ENCODE measurements around the gene PATJ.

PATJ gene

DNA sequence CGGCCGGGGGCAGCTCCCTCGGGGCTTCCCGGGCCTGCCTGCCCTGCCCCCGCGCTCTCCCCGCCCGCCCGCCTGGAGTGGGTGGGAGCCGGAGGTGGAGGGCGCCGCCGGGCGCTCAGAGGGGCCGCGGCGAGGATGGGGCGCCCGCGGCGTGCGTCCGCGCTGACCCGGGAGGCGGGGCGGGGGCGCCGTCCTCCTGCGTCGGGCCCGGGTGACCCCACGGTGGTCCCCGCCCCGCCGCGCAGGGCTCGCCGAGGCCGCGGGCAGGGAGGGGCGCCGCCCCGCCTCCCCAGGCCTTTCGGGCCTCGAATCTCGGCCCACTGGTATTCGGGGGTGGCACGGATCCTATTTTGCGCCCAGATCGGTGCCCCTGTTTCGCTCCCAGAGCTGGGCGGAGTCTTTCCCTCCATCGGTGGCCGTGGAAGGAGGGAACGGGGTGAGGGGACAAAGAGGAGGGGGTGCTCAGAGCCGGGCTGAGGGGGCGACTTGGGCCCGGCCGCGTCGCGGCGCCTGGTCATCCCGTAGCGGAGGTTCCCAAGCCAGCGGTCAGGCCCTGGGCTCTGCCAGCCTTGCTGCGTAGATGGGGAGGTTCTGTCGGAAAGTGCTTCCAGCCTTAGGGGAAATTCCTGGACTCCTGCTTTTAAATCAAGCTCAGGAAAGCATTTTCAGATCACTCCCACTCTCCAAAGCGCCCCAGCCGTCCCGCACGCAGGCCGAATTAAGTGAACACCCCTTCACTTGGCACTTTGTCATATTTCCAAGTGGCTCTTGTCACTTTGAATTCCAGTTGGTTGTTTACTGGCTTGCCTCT, 545 bp downstream of the PATJ start (continued):
- TF ChIP-seq ZNF433 (tag by site-specific recombination; IDR thresholded peaks at IDR 0.05; ENCODE audit: low read depth) = no peak
- no peak for TF ChIP-seq ZNF677 (tag by site-specific recombination; IDR thresholded peaks at IDR 0.05)
- TF ChIP-seq, protein P1, sequence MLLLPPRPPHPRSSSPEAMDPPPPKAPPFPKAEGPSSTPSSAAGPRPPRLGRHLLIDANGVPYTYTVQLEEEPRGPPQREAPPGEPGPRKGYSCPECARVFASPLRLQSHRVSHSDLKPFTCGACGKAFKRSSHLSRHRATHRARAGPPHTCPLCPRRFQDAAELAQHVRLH (tag by site-specific recombination; IDR thresholded peaks at IDR 0.05) = no peak
- peak; percentile 9; the same call in 1 of the 2 replicates for TF ChIP-seq ZXDB (tag by site-specific recombination; IDR thresholded peaks at IDR 0.05)
- TF ChIP-seq ZNF132 (tag by site-specific recombination; IDR thresholded peaks at IDR 0.05; ENCODE audit: borderline replicate concordance) = no peak
- no peak for TF ChIP-seq ZNF239 (tag by site-specific recombination; IDR thresholded peaks at IDR 0.05)
- no peak for TF ChIP-seq ZNF792 (tag by site-specific recombination; IDR thresholded peaks at IDR 0.05)
- TF ChIP-seq ZBTB8A (tag by site-specific recombination; IDR thresholded peaks at IDR 0.05) = peak; percentile 94
- no peak for TF ChIP-seq YY2 (tag by site-specific recombination; IDR thresholded peaks at IDR 0.05)
- no peak for TF ChIP-seq SALL2 (tag by site-specific recombination; IDR thresholded peaks at IDR 0.05; ENCODE audit: borderline replicate concordance)
- no peak for TF ChIP-seq ZNF133 (tag by site-specific recombination; IDR thresholded peaks at IDR 0.05)
- no peak for TF ChIP-seq RBAK (tag by site-specific recombination; IDR thresholded peaks at IDR 0.05)
- peak; percentile 42 for TF ChIP-seq ZFHX2 (tag by site-specific recombination; conservative IDR thresholded peaks at IDR 0.05)

DNA sequence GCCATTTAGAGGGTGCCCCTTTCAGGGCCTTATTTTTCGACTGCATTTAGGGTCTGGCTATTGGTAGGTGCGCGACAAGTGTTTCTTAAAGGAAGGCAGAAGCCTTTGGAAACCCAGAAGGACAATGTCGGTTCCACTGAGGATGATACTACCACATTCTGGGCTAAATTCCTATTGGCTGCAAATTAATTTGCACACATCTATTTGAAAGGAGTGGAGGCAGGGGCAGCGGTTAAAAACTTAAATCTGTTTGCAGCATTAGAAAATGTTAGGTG, 1.1 kb downstream of the PATJ start:
- H3K4me1 ChIP-seq (ENCODE audit: control insufficient read depth, insufficient read depth, low read length) = peaks cover 6% of the 10 kb centered on the region
- H3K36me3 ChIP-seq (ENCODE audit: control insufficient read depth in 2 of 2, insufficient read depth in 1 of 2, low read length in 2 of 2) = no peaks in the 10 kb centered on the region
- peak overlapping the region; percentile 92 for H3K27ac ChIP-seq (ENCODE audit: extremely low read depth, low read depth, low read length)
- ChIA-PET POLR2A (interaction anchor here (0.7 to 1.7 kb wide), 2 partner anchors 16 to 18 kb away, joined by 5 to 9 read pairs; partner anchors contain the start of gene TM2D1), CTCF (no interaction called here)
- TF ChIP-seq SCRT2 (tag by site-specific recombination; IDR thresholded peaks at IDR 0.05) (peak; percentile 81), ZNF335 (tag by site-specific recombination; conservative IDR thresholded peaks at IDR 0.05) (peak; percentile 91), HOXA7 (CRISPR knock-in tag; IDR thresholded peaks at IDR 0.05; ENCODE audit: borderline replicate concordance) (no peak), ZNF600 (tag by site-specific recombination; IDR thresholded peaks at IDR 0.05) (no peak), ZNF664 (tag by site-specific recombination; IDR thresholded peaks at IDR 0.05) (no peak), SCRT1 (tag by site-specific recombination; IDR thresholded peaks at IDR 0.05; ENCODE audit: borderline replicate concordance) (0 out of 2 replicates have a peak, but pooled peaks have one; percentile 18), ZEB2 (tag by site-specific recombination; IDR thresholded peaks at IDR 0.05) (no peak), BCL11B (tag by site-specific recombination; IDR thresholded peaks at IDR 0.05; ENCODE audit: low read depth) (no peak), ZNF747 (tag by site-specific recombination; IDR thresholded peaks at IDR 0.05) (no peak), ZNF394 (tag by site-specific recombination; IDR thresholded peaks at IDR 0.05; ENCODE audit: borderline replicate concordance) (no peak), ZNF274 (IDR thresholded peaks at IDR 0.05; ENCODE audit: low read length) (no peak), ZNF274 (tag by site-specific recombination; IDR thresholded peaks at IDR 0.05; ENCODE audit: borderline replicate concordance) (no peak)
- TF ChIP-seq, protein P2, sequence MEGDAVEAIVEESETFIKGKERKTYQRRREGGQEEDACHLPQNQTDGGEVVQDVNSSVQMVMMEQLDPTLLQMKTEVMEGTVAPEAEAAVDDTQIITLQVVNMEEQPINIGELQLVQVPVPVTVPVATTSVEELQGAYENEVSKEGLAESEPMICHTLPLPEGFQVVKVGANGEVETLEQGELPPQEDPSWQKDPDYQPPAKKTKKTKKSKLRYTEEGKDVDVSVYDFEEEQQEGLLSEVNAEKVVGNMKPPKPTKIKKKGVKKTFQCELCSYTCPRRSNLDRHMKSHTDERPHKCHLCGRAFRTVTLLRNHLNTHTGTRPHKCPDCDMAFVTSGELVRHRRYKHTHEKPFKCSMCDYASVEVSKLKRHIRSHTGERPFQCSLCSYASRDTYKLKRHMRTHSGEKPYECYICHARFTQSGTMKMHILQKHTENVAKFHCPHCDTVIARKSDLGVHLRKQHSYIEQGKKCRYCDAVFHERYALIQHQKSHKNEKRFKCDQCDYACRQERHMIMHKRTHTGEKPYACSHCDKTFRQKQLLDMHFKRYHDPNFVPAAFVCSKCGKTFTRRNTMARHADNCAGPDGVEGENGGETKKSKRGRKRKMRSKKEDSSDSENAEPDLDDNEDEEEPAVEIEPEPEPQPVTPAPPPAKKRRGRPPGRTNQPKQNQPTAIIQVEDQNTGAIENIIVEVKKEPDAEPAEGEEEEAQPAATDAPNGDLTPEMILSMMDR (tag by site-specific recombination; IDR thresholded peaks at IDR 0.05) = no peak
- H3K9me3 ChIP-seq (ENCODE audit: control insufficient read depth, insufficient read depth, low read depth, low read length) = no peaks in the 10 kb centered on the region
- H3K4me3 ChIP-seq (ENCODE audit: low read depth, low read length) = peak overlapping the region; percentile 81
